ENCODE data around the gene LFNG.

The LFNG gene

GRCh38 chr7:2519119-2519930, at the start of gene LFNG:
TSS of gene LFNG (plus strand) at chr7:2519774. CDS start at chr7:2519862, 88 bp downstream.
- TF ChIP-seq EZH2 (IDR thresholded peaks at IDR 0.05; ENCODE audit: borderline replicate concordance, low read length) (no peak), CTCF (IDR thresholded peaks at IDR 0.05; ENCODE audit: low read length) (no peak)
- Histone ChIP-seq H2AFZ (ENCODE audit: low read length) (no peak within 1 kb of the TSS), H3K27me3 (ENCODE audit: insufficient read depth, low read length) (peaks cover 16% of the 10 kb centered on the region), H3K9me3 (ENCODE audit: low read length) (no peaks in the 10 kb centered on the region), H3K9me2 (ENCODE audit: low read depth, low read length) (no peaks in the 10 kb centered on the region), H3K79me2 (ENCODE audit: insufficient read depth, low read length) (no peaks in the 10 kb centered on the region), H4K20me1 (ENCODE audit: insufficient read depth, low read length) (no peaks in the 10 kb centered on the region), H3K4me3 (ENCODE audit: low read depth, low read length, poor library complexity, severe bottlenecking) (peak within 1 kb of the TSS; percentile 61), H3K4me1 (ENCODE audit: insufficient read depth, low read length, severe bottlenecking) (peaks cover 11% of the 10 kb centered on the region), H3K9ac (ENCODE audit: low read length) (peak within 1 kb of the TSS; percentile 38; the same call in 1 of the 2 replicates), H3F3A (ENCODE audit: insufficient read depth, low read length) (no peaks in the 10 kb centered on the region), H3K27ac (ENCODE audit: low read depth, low read length, poor library complexity, severe bottlenecking) (no peak within 1 kb of the TSS), H3K36me3 (ENCODE audit: insufficient read depth, low read length) (no peaks in the 10 kb centered on the region), H3K4me2 (ENCODE audit: low read length) (peak within 1 kb of the TSS; percentile 94)

DNA sequence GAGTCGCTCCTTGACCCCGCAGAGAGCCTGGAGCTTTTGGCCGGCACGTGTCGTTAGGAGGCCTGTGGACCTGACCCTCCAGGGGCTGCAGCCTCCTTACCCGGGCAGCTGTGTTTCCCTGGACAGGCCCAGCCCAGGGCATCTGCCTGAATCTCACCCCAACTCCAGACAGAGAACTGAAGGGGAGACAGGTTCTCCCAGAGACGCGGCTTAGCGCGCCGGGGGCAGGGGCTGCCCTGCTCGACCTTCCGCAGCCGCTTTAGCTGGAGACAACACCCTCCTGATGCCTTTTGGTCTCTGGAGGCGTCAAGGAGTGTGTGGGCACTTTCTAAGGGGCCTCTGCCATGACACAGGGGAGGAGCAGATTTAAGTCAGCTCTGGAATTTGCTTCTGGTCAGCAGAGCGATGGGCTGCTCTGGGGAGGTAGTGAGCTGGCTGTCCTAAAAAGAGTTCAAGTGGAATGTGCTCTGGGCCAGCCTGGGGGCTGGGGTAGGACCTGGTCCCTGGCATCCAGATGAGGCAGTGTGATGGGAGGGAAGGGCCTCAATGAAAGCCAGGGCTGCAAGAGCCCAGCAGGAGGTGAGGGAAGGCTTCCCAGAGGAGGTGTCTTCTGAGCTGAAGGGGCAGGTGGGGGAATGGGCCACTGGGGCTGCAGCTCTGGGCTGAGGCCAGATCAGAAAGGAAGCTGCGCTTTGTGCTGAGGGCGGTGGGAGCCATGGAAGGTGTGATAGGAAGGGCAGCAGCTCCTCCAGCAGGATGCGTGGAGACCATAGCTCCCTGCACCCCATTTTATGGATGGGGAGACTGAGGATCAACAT, 49.2 kb upstream of the LFNG start:
- H2AFZ ChIP-seq (ENCODE audit: low read length) = no peak overlapping the region
- H3K36me3 ChIP-seq (ENCODE audit: insufficient read depth, low read length) = no peaks in the 10 kb centered on the region
- no peaks in the 10 kb centered on the region for H3K27me3 ChIP-seq (ENCODE audit: insufficient read depth, low read length)
- no peaks in the 10 kb centered on the region for H4K20me1 ChIP-seq (ENCODE audit: insufficient read depth, low read length)
- TF ChIP-seq CTCF (IDR thresholded peaks at IDR 0.05; ENCODE audit: low read length) (no peak), EZH2 (IDR thresholded peaks at IDR 0.05; ENCODE audit: borderline replicate concordance, low read length) (no peak)
- no peak overlapping the region for H3K4me2 ChIP-seq (ENCODE audit: low read length)
- H3K27ac ChIP-seq (ENCODE audit: low read depth, low read length, poor library complexity, severe bottlenecking) = no peak overlapping the region
- H3K9me3 ChIP-seq (ENCODE audit: low read length) = no peaks in the 10 kb centered on the region
- H3K79me2 ChIP-seq (ENCODE audit: insufficient read depth, low read length) = no peaks in the 10 kb centered on the region
- no peak overlapping the region for H3K9ac ChIP-seq (ENCODE audit: low read length)
- H3K4me3 ChIP-seq (ENCODE audit: low read depth, low read length, poor library complexity, severe bottlenecking) = no peak overlapping the region
- no peaks in the 10 kb centered on the region for H3F3A ChIP-seq (ENCODE audit: insufficient read depth, low read length)
- H3K9me2 ChIP-seq (ENCODE audit: low read depth, low read length) = no peaks in the 10 kb centered on the region
- H3K4me1 ChIP-seq (ENCODE audit: insufficient read depth, low read length, severe bottlenecking) = no peaks in the 10 kb centered on the region

- no peak overlapping the region for H3K27ac ChIP-seq (ENCODE audit: low read depth, low read length, poor library complexity, severe bottlenecking)
- H2AFZ ChIP-seq (ENCODE audit: low read length) = no peak overlapping the region
- no peak for TF ChIP-seq EZH2 (IDR thresholded peaks at IDR 0.05; ENCODE audit: borderline replicate concordance, low read length)
- TF ChIP-seq CTCF (IDR thresholded peaks at IDR 0.05; ENCODE audit: low read length) = no peak
These were observed 48.6 kb upstream of the LFNG start for GRCh38 chr7:2471022-2471329.

More at GRCh38 chr7:2471022-2471329, 48.6 kb upstream of the LFNG start:
- H3K4me3 ChIP-seq (ENCODE audit: low read depth, low read length, poor library complexity, severe bottlenecking) = no peak overlapping the region
- H3K4me2 ChIP-seq (ENCODE audit: low read length) = no peak overlapping the region
- no peaks in the 10 kb centered on the region for H3K9me3 ChIP-seq (ENCODE audit: low read length)
- no peak overlapping the region for H3K9ac ChIP-seq (ENCODE audit: low read length)
- H3K79me2 ChIP-seq (ENCODE audit: insufficient read depth, low read length) = no peaks in the 10 kb centered on the region
- H4K20me1 ChIP-seq (ENCODE audit: insufficient read depth, low read length) = no peaks in the 10 kb centered on the region
- no peaks in the 10 kb centered on the region for H3K9me2 ChIP-seq (ENCODE audit: low read depth, low read length)
- no peaks in the 10 kb centered on the region for H3F3A ChIP-seq (ENCODE audit: insufficient read depth, low read length)
- H3K36me3 ChIP-seq (ENCODE audit: insufficient read depth, low read length) = no peaks in the 10 kb centered on the region
- no peaks in the 10 kb centered on the region for H3K27me3 ChIP-seq (ENCODE audit: insufficient read depth, low read length)
- H3K4me1 ChIP-seq (ENCODE audit: insufficient read depth, low read length, severe bottlenecking) = no peaks in the 10 kb centered on the region
